HepG2 (cell line): Measurements from ENCODE around the gene VRK2. TPM values are rescaled to one million over a fixed set of nuclear protein-coding genes. Genes with fewer than 3 reads are reported as not detected.
A peak's percentile ranks its signal among the peaks of the same experiment; 100 is the strongest.
"Not testable (repeated sequence)": the region's sequence is repeated elsewhere in the genome, so short reads cannot be mapped to it uniquely, and the experiment has no call there.

Experiments
- GATA4 ChIP-seq: sonication (generic); IDR thresholded peaks from 2 replicates; pipeline ENCODE4 v1.6.1; 2016; ENCODE audit warnings: antibody characterized with exemption, low read depth, borderline replicate concordance
- GATAD2A ChIP-seq: IDR thresholded peaks from 2 replicates; pipeline ENCODE4 v1.6.1; 2016
- HDAC1 ChIP-seq: sonication (generic); formaldehyde crosslinking; IDR thresholded peaks from 2 replicates; pipeline ENCODE4 v1.5.1; 2020; ENCODE audit warnings: mild to moderate bottlenecking, missing genetic modification reagents
- LCORL ChIP-seq, 2 experiments: fragments of 450-650 bp in 1 of 2; sonication (generic) in 1 of 2; formaldehyde crosslinking in 1 of 2; IDR thresholded peaks; 2 replicates each; pipeline versions ENCODE4 v1.5.0 to v1.6.1; 2017 to 2020; ENCODE audit warnings: antibody characterized with exemption in 1 of 2, missing genetic modification reagents in 1 of 2
- RXRB ChIP-seq: IDR thresholded peaks from 2 replicates; pipeline ENCODE4 v1.6.1; 2016; ENCODE audit warnings: borderline replicate concordance, missing genetic modification reagents, missing compliant biosample characterization
- ZFP1 ChIP-seq: IDR thresholded peaks from 2 replicates; pipeline ENCODE4 v1.6.1; 2016
- polyA plus RNA-seq, 8 experiments: library from polyadenylated mRNA; depleted of rRNA in 3 of 8; stranded (reverse) in 7 of 8; unstranded in 1 of 8; fragments of >200 nt; fragmentation: Illumina TruSeq in 4 of 8; extraction: Trizol in 4 of 8; gene quantifications; 2 replicates each; pipeline versions ENCODE4 v1.2.1 to v1.2.3, GENCODE V29; 2011 to 2016; ENCODE audit warnings: low read depth in 4 of 8, missing spikeins in 1 of 8, mixed read lengths in 1 of 8; ENCODE audit not compliant: insufficient read depth in 1 of 8
- total RNA-seq, 5 experiments: library from RNA; depleted of rRNA; stranded (reverse); fragments of >200 nt; fragmentation: Illumina TruSeq; extraction: Trizol; gene quantifications; 2 replicates each; pipeline ENCODE4 v1.2.3, GENCODE V29; 2016; ENCODE audit warnings: low read depth in 1 of 5
- TF ChIP-seq, protein P1 (sequence below), 2 experiments: sonication (generic) in 1 of 2; formaldehyde crosslinking in 1 of 2; IDR thresholded peaks; 2 replicates each; pipeline versions ENCODE4 v1.4.0 to v1.6.1; 2016 to 2020; ENCODE audit warnings: borderline replicate concordance in 1 of 2, low read depth in 1 of 2, mild to moderate bottlenecking in 1 of 2, missing genetic modification reagents in 1 of 2
- TF ChIP-seq, protein P2 (sequence below): sonication (generic); formaldehyde crosslinking; IDR thresholded peaks from 2 replicates; pipeline ENCODE4 v1.4.0; 2020; ENCODE audit warnings: mild to moderate bottlenecking, missing genetic modification reagents, borderline replicate concordance
- TF ChIP-seq, protein P3 (sequence below): sonication (generic); formaldehyde crosslinking; IDR thresholded peaks from 2 replicates; pipeline ENCODE4 v1.4.0; 2020; ENCODE audit warnings: missing genetic modification reagents
- TF ChIP-seq, protein P4 (sequence below): sonication (generic); formaldehyde crosslinking; IDR thresholded peaks from 2 replicates; pipeline ENCODE4 v1.4.0; 2020; ENCODE audit warnings: missing genetic modification reagents
- TF ChIP-seq, protein P5 (sequence below): sonication (generic); formaldehyde crosslinking; IDR thresholded peaks from 2 replicates; pipeline ENCODE4 v1.5.0; 2020; ENCODE audit warnings: mild to moderate bottlenecking, missing genetic modification reagents, borderline replicate concordance

Gene VRK2
- total and polyA plus RNA-seq, 2 of the 13 experiments (the other 11 are each of a cell fraction or from before 2014, with no cell fraction given) = 13.3 to 29.1 TPM

DNA sequence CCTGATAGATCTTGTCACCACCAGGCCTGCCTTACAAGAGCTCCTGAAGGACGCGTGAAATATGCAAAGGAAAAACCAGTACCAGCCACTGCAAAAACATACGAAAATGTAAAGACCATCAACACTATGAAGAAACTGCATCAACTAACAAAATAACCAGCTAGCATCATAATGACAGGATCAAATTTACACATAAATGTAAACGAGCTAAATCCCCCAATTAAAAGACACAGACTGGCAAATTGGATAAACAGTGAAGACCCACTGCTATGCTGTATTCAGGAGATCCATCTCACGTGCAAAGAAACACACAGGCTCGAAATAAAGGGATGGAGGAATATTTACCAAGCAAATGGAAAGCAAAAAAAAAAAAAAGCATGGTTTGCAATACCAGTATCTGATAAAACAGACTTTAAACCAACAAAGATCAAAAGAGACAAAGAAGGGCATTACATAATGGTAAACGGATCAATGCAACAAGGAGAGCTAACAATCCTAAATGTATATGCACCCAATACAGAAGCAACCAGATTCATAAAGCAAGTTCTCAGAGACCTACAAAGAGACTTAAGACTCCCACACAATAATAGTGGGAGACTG, 123.8 kb downstream of the VRK2 start (continued):
- TF ChIP-seq, protein P1, sequence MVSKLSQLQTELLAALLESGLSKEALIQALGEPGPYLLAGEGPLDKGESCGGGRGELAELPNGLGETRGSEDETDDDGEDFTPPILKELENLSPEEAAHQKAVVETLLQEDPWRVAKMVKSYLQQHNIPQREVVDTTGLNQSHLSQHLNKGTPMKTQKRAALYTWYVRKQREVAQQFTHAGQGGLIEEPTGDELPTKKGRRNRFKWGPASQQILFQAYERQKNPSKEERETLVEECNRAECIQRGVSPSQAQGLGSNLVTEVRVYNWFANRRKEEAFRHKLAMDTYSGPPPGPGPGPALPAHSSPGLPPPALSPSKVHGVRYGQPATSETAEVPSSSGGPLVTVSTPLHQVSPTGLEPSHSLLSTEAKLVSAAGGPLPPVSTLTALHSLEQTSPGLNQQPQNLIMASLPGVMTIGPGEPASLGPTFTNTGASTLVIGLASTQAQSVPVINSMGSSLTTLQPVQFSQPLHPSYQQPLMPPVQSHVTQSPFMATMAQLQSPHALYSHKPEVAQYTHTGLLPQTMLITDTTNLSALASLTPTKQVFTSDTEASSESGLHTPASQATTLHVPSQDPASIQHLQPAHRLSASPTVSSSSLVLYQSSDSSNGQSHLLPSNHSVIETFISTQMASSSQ (IDR thresholded peaks at IDR 0.05; ENCODE audit: low read depth) = 0 out of 2 replicates have a peak, but pooled peaks have one; percentile 21
- TF ChIP-seq, protein P1 (CRISPR knock-in tag; IDR thresholded peaks at IDR 0.05; ENCODE audit: borderline replicate concordance) = not testable (repeated sequence)
- TF ChIP-seq, protein P2, sequence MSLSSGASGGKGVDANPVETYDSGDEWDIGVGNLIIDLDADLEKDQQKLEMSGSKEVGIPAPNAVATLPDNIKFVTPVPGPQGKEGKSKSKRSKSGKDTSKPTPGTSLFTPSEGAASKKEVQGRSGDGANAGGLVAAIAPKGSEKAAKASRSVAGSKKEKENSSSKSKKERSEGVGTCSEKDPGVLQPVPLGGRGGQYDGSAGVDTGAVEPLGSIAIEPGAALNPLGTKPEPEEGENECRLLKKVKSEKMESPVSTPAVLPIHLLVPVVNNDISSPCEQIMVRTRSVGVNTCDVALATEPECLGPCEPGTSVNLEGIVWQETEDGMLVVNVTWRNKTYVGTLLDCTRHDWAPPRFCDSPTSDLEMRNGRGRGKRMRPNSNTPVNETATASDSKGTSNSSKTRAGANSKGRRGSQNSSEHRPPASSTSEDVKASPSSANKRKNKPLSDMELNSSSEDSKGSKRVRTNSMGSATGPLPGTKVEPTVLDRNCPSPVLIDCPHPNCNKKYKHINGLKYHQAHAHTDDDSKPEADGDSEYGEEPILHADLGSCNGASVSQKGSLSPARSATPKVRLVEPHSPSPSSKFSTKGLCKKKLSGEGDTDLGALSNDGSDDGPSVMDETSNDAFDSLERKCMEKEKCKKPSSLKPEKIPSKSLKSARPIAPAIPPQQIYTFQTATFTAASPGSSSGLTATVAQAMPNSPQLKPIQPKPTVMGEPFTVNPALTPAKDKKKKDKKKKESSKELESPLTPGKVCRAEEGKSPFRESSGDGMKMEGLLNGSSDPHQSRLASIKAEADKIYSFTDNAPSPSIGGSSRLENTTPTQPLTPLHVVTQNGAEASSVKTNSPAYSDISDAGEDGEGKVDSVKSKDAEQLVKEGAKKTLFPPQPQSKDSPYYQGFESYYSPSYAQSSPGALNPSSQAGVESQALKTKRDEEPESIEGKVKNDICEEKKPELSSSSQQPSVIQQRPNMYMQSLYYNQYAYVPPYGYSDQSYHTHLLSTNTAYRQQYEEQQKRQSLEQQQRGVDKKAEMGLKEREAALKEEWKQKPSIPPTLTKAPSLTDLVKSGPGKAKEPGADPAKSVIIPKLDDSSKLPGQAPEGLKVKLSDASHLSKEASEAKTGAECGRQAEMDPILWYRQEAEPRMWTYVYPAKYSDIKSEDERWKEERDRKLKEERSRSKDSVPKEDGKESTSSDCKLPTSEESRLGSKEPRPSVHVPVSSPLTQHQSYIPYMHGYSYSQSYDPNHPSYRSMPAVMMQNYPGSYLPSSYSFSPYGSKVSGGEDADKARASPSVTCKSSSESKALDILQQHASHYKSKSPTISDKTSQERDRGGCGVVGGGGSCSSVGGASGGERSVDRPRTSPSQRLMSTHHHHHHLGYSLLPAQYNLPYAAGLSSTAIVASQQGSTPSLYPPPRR = peak; percentile 67; the same call in 1 of the 2 replicates
- TF ChIP-seq LCORL (IDR thresholded peaks at IDR 0.05) (peak; percentile 42; the same call in 1 of the 2 replicates), HDAC1 (peak; percentile 58), GATA4 (peak; percentile 83), ZFP1 (CRISPR knock-in tag) (0 out of 2 replicates have a peak, but pooled peaks have one; percentile 75), GATAD2A (CRISPR knock-in tag) (peak; percentile 98), RXRB (CRISPR knock-in tag) (peak; percentile 72)
- not testable (repeated sequence) for TF ChIP-seq LCORL (CRISPR knock-in tag; IDR thresholded peaks at IDR 0.05)
- TF ChIP-seq, protein P3, sequence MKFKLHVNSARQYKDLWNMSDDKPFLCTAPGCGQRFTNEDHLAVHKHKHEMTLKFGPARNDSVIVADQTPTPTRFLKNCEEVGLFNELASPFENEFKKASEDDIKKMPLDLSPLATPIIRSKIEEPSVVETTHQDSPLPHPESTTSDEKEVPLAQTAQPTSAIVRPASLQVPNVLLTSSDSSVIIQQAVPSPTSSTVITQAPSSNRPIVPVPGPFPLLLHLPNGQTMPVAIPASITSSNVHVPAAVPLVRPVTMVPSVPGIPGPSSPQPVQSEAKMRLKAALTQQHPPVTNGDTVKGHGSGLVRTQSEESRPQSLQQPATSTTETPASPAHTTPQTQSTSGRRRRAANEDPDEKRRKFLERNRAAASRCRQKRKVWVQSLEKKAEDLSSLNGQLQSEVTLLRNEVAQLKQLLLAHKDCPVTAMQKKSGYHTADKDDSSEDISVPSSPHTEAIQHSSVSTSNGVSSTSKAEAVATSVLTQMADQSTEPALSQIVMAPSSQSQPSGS = peak; percentile 77; the same call in 1 of the 2 replicates
- TF ChIP-seq, protein P4, sequence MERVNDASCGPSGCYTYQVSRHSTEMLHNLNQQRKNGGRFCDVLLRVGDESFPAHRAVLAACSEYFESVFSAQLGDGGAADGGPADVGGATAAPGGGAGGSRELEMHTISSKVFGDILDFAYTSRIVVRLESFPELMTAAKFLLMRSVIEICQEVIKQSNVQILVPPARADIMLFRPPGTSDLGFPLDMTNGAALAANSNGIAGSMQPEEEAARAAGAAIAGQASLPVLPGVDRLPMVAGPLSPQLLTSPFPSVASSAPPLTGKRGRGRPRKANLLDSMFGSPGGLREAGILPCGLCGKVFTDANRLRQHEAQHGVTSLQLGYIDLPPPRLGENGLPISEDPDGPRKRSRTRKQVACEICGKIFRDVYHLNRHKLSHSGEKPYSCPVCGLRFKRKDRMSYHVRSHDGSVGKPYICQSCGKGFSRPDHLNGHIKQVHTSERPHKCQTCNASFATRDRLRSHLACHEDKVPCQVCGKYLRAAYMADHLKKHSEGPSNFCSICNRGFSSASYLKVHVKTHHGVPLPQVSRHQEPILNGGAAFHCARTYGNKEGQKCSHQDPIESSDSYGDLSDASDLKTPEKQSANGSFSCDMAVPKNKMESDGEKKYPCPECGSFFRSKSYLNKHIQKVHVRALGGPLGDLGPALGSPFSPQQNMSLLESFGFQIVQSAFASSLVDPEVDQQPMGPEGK (CRISPR knock-in tag) = peak; percentile 49; the same call in 1 of the 2 replicates
- TF ChIP-seq, protein P5, sequence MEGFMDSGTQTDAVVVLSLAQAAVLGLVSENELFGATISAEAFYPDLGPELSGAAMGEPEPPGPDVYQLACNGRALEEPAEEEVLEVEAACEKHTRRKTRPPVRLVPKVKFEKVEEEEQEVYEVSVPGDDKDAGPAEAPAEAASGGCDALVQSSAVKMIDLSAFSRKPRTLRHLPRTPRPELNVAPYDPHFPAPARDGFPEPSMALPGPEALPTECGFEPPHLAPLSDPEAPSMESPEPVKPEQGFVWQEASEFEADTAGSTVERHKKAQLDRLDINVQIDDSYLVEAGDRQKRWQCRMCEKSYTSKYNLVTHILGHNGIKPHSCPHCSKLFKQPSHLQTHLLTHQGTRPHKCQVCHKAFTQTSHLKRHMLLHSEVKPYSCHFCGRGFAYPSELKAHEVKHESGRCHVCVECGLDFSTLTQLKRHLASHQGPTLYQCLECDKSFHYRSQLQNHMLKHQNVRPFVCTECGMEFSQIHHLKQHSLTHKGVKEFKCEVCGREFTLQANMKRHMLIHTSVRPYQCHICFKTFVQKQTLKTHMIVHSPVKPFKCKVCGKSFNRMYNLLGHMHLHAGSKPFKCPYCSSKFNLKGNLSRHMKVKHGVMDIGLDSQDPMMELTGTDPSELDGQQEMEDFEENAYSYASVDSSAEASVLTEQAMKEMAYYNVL = peak; percentile 83
